Astrocyte (in vitro differentiated cells and primary cell): ENCODE results near the gene KLHL26. TPM values are rescaled to one million over a fixed set of nuclear protein-coding genes. Genes with fewer than 3 reads are reported as not detected.

Source experiments
- DNase-seq: peaks from one replicate; pipeline ENCODE4 v3.0.0-alpha.2; 2010; ENCODE audit warnings: low read depth
- FAIRE-seq: peaks from 2 replicates; lab custom pipeline; 2011; peaks lifted over from hg19 to GRCh38; lab: Jason Lieb, UNC
- H2AFZ ChIP-seq: 2 replicates; pipeline ENCODE4 v1.6.0; 2012; ENCODE audit warnings: low read depth, low read length, inconsistent platforms
- H3K27ac ChIP-seq: 2 replicates; pipeline ENCODE4 v1.5.1; 2011; ENCODE audit warnings: low read depth, low read length, inconsistent platforms
- H3K27me3 ChIP-seq: 2 replicates; pipeline ENCODE4 v1.6.0; 2011; ENCODE audit warnings: low read length, inconsistent platforms; ENCODE audit not compliant: insufficient read depth
- H3K36me3 ChIP-seq: 2 replicates; pipeline ENCODE4 v1.5.1; 2011; ENCODE audit warnings: low read length, inconsistent platforms; ENCODE audit not compliant: insufficient read depth
- H3K4me1 ChIP-seq: 2 replicates; pipeline ENCODE4 v1.5.1; 2011; ENCODE audit warnings: low read length, inconsistent platforms; ENCODE audit not compliant: insufficient read depth
- H3K4me2 ChIP-seq: 2 replicates; pipeline ENCODE4 v1.6.0; 2012; ENCODE audit warnings: low read length, inconsistent platforms
- H3K4me3 ChIP-seq: 2 replicates; pipeline ENCODE4 v1.5.1; 2011; ENCODE audit warnings: low read depth, mild to moderate bottlenecking, low read length, inconsistent platforms; ENCODE audit not compliant: insufficient read depth
- H3K79me2 ChIP-seq: 2 replicates; pipeline ENCODE4 v1.6.0; 2012; ENCODE audit warnings: mild to moderate bottlenecking, low read length, inconsistent platforms; ENCODE audit not compliant: insufficient read depth
- H3K9ac ChIP-seq: 2 replicates; pipeline ENCODE4 v1.6.0; 2012; ENCODE audit warnings: mild to moderate bottlenecking, low read length, inconsistent platforms
- H3K9me3 ChIP-seq: 2 replicates; pipeline ENCODE4 v1.5.1; 2012; ENCODE audit warnings: low read depth, mild to moderate bottlenecking, low read length, inconsistent platforms; ENCODE audit not compliant: insufficient read depth
- H4K20me1 ChIP-seq: 2 replicates; pipeline ENCODE4 v1.6.0; 2012; ENCODE audit warnings: low read length, inconsistent platforms; ENCODE audit not compliant: insufficient read depth
- H3K27ac Mint-ChIP-seq: one replicate; pipeline ENCODE4 v1.8.0; 2021; ENCODE audit warnings: mild to moderate bottlenecking, mixed read lengths; ENCODE audit not compliant: unreplicated experiment
- H3K27me3 Mint-ChIP-seq: one replicate; pipeline ENCODE4 v1.8.0; 2021; ENCODE audit warnings: low read depth, mixed read lengths; ENCODE audit not compliant: unreplicated experiment
- H3K36me3 Mint-ChIP-seq: one replicate; pipeline ENCODE4 v1.8.0; 2021; ENCODE audit warnings: low read depth, mixed read lengths; ENCODE audit not compliant: unreplicated experiment
- H3K4me1 Mint-ChIP-seq: one replicate; pipeline ENCODE4 v1.8.0; 2021; ENCODE audit warnings: low read depth, mixed read lengths; ENCODE audit not compliant: unreplicated experiment
- H3K4me3 Mint-ChIP-seq: one replicate; pipeline ENCODE4 v1.8.0; 2021; ENCODE audit warnings: mild to moderate bottlenecking, moderate library complexity, mixed read lengths; ENCODE audit not compliant: unreplicated experiment
- H3K9me3 Mint-ChIP-seq: one replicate; pipeline ENCODE4 v1.8.0; 2021; ENCODE audit warnings: mild to moderate bottlenecking, mixed read lengths; ENCODE audit not compliant: unreplicated experiment
- EZH2 ChIP-seq: IDR thresholded peaks from 2 replicates; pipeline ENCODE4 v1.6.1; 2012; ENCODE audit warnings: mild to moderate bottlenecking, low read length, inconsistent platforms; ENCODE audit not compliant: insufficient read depth
- total RNA-seq: library from RNA; stranded (reverse); gene quantifications from 2 replicates; pipeline ENCODE4 v1.2.1, GENCODE V29; 2021
- TF ChIP-seq, protein P1 (sequence below): IDR thresholded peaks from 2 replicates; pipeline ENCODE4 v1.5.1; 2011; ENCODE audit warnings: low read depth, mild to moderate bottlenecking, inconsistent platforms, low read length, moderate library complexity; ENCODE audit not compliant: insufficient read depth

KLHL26 gene
- total RNA-seq, 1 donor from 2014 or later: 4.4 TPM

- no peaks in the 10 kb centered on the region for H3K9me3 ChIP-seq
- H4K20me1 ChIP-seq: peaks cover 81% of the 10 kb centered on the region
- no peak for DNase-seq
- H2AFZ ChIP-seq: no peak overlapping the region
- no peak for TF ChIP-seq EZH2
- TF ChIP-seq, protein P1, sequence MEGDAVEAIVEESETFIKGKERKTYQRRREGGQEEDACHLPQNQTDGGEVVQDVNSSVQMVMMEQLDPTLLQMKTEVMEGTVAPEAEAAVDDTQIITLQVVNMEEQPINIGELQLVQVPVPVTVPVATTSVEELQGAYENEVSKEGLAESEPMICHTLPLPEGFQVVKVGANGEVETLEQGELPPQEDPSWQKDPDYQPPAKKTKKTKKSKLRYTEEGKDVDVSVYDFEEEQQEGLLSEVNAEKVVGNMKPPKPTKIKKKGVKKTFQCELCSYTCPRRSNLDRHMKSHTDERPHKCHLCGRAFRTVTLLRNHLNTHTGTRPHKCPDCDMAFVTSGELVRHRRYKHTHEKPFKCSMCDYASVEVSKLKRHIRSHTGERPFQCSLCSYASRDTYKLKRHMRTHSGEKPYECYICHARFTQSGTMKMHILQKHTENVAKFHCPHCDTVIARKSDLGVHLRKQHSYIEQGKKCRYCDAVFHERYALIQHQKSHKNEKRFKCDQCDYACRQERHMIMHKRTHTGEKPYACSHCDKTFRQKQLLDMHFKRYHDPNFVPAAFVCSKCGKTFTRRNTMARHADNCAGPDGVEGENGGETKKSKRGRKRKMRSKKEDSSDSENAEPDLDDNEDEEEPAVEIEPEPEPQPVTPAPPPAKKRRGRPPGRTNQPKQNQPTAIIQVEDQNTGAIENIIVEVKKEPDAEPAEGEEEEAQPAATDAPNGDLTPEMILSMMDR: no peak
- H3K27me3 Mint-ChIP-seq: no peaks in the 10 kb centered on the region
- H3K9ac ChIP-seq: no peak overlapping the region
- H3K4me1 ChIP-seq: no peaks in the 10 kb centered on the region
- no peak overlapping the region for H3K4me2 ChIP-seq
- H3K4me3 Mint-ChIP-seq: no peak overlapping the region
- H3K27ac ChIP-seq: no peak overlapping the region
- H3K4me3 ChIP-seq: no peak overlapping the region
- H3K9me3 Mint-ChIP-seq: no peaks in the 10 kb centered on the region
- peaks cover 22% of the 10 kb centered on the region for H3K79me2 ChIP-seq
- H3K36me3 ChIP-seq: no peaks in the 10 kb centered on the region
- H3K27me3 ChIP-seq: no peaks in the 10 kb centered on the region
- H3K4me1 Mint-ChIP-seq: peaks cover 4% of the 10 kb centered on the region
- no peak overlapping the region for H3K27ac Mint-ChIP-seq
- H3K36me3 Mint-ChIP-seq: no peaks in the 10 kb centered on the region
- no peak for FAIRE-seq
Observed at GRCh38 chr19:18708452-18709231, 71.8 kb downstream of the KLHL26 start.

- Histone ChIP-seq H4K20me1 (peaks cover 84% of the 10 kb centered on the region), H3K4me2 (no peak overlapping the region), H3K36me3 (no peaks in the 10 kb centered on the region), H3K4me1 (no peaks in the 10 kb centered on the region), H3K9me3 (no peaks in the 10 kb centered on the region), H3K79me2 (peaks cover 18% of the 10 kb centered on the region), H3K27me3 (no peaks in the 10 kb centered on the region), H2AFZ (no peak overlapping the region), H3K27ac (no peak overlapping the region), H3K4me3 (no peak overlapping the region), H3K9ac (no peak overlapping the region)
- H3K27me3 Mint-ChIP-seq: no peaks in the 10 kb centered on the region
- peaks cover 4% of the 10 kb centered on the region for H3K4me1 Mint-ChIP-seq
- no peaks in the 10 kb centered on the region for H3K9me3 Mint-ChIP-seq
- no peak overlapping the region for H3K27ac Mint-ChIP-seq
- no peaks in the 10 kb centered on the region for H3K36me3 Mint-ChIP-seq
- FAIRE-seq (no peak), DNase-seq (no peak)
- TF ChIP-seq, protein P1: no peak
- TF ChIP-seq EZH2: no peak
- no peak overlapping the region for H3K4me3 Mint-ChIP-seq
Observed at GRCh38 chr19:18709546-18709945, 72.7 kb downstream of the KLHL26 start.

GRCh38 chr19:18710186-18710585 lies 73.4 kb downstream of the KLHL26 start:
- Mint-ChIP-seq H3K27me3 (no peaks in the 10 kb centered on the region), H3K27ac (no peak overlapping the region), H3K4me3 (no peak overlapping the region), H3K4me1 (peaks cover 4% of the 10 kb centered on the region), H3K36me3 (peaks cover under 1% of the 10 kb centered on the region), H3K9me3 (no peaks in the 10 kb centered on the region)
- no peaks in the 10 kb centered on the region for H3K27me3 ChIP-seq
- H4K20me1 ChIP-seq: peaks cover 86% of the 10 kb centered on the region
- no peak overlapping the region for H3K27ac ChIP-seq
- no peak overlapping the region for H3K9ac ChIP-seq
- DNase-seq: no peak
- H3K79me2 ChIP-seq: peaks cover 14% of the 10 kb centered on the region
- H3K9me3 ChIP-seq: no peaks in the 10 kb centered on the region
- no peak overlapping the region for H3K4me3 ChIP-seq
- no peak overlapping the region for H2AFZ ChIP-seq
- H3K4me2 ChIP-seq: no peak overlapping the region
- H3K4me1 ChIP-seq: no peaks in the 10 kb centered on the region
- TF ChIP-seq, protein P1: no peak
- TF ChIP-seq EZH2: no peak
- no peak for FAIRE-seq
- no peaks in the 10 kb centered on the region for H3K36me3 ChIP-seq
